KG1 (cell line): ENCODE measurements around the gene WFS1.

Source experiments
- DNase-seq: peaks from one replicate; lab custom pipeline; 2025; lab: John Stamatoyannopoulos, UW

The WFS1 gene

DNA sequence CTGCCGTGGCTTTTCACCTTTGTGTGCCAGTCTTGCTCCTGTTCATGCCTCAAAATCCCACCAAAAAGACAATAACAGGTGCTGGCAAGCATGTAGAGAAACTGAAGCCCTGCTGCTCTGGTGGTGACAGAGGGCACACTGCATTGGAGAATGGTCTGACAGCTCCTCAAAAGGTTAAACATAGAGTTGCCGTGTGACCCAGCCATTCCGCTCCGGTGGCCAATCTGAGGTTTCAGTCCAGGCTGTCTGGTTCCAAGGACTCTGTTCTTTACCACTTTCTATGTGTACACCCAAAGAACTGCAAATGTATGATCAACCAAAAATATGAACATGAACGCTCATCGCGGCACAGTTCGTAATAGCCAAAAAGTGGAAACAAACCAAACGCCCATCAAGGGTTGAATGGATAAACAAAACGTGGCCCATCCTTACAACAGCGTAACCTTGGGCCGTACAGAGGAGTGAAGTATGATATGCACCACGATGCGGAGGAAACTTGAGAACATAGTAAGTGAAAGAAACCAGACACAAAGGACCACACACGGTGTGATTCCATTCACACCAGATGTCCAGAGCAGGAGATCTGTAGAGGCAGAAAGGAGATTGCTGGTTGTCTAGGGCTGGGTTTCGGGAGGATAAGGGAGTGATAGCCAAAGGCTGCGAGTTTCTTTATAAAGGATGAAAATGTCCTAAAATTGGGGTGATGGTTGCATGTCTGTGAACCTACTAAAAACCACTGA is 33.6 kb upstream of the WFS1 start:
- DNase-seq, result no peak

DNA sequence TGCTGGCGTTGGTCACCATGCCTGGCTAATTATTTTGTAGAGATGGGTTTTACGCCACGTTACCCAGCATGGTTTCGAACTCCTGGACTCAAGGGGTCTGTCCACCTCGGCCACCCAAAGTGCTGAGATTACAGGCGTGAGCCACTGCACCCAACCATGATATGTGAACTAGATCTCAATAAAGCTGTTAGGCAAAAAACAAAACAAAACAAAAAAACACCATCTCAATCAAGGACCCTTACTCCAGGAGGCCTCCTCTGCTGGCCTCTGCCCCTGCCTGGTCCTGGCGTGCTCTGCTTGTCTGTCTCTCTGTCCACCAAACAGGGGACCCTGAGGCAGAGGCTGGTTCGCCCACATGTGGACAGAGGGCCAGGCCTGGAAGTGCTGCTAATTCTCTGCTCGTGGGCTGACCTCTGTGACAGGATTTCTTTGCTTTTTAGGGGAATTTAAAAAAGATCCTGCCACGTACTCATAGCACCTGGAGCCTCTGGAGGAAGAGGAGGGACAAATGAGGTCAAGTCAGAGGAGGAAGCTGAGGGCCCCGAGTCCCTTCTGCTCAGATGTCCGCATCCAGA is 32.7 kb upstream of the WFS1 start:
- no peak for DNase-seq

DNA sequence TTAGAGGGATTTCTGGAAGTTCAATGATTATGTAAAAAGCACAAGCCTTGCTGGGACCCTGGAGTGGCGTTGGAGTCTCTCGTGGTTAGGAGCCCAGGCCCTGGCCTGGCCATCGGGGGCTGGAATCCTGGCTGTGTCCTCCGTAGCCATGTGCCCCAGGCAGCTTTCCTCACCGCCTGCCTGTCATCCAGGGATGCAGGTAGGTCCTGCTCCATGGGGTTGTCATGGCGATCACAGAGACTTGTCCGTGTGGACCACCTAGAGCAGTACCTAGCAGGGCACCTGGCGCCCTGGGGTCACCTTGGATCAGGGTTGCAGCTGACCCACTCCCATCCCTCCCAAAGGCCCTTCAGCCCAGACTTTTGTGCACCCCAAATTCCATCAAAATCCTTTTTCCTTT is 30.2 kb upstream of the WFS1 start:
- no peak for DNase-seq

DNA sequence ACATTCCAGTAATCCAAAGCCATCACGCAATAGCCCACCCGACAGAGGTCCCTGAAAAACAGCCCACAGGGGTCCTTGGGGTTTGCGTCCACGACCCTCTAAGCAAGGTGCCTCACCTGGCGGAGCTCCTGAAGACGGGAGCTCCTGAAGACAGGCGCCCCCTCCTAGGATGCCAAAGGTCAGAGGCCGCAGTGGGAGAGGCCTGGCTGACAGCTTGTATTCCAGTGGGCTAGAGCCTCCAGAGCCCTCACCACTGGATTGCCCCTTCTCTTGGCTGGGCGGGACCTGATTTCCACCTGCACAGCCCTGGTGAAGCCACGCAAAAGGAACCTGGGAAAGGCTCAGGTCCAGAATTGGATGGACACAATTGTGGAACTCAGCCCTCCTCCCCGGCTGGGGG is 29.7 kb upstream of the WFS1 start:
- no peak for DNase-seq

- DNase-seq, result no peak
Observed at GRCh38 chr4:6241062-6241845, 28.4 kb upstream of the WFS1 start.

- no peak for DNase-seq
Observed at GRCh38 chr4:6242271-6243029, 27.2 kb upstream of the WFS1 start.

- DNase-seq, result no peak
Observed at GRCh38 chr4:6245246-6246169, 24.1 kb upstream of the WFS1 start.

- no peak for DNase-seq
Observed at GRCh38 chr4:6246170-6246634, 23.4 kb upstream of the WFS1 start.

DNA sequence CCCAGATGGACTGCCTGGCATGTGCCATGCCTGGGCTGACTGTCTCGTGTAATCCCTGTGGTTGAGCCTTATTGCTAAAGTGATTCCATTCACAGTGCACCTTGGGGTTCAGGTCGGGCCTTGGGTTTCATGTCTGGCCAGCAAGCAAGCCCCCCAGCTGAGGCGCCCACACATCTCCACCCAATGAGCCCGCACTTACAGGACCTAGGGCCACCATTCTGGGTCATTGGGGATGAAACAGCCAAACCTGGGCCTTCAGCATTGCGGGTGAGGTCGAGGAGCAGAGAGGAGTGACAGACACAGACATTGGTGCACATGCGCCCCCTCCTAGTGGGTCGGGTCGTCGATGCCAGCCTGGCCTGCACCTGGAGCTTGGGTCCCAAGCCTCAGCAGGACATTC is 21.3 kb upstream of the WFS1 start:
- DNase-seq, result no peak

- peak; percentile 45 for DNase-seq
Observed at GRCh38 chr4:6250235-6250983, 19.2 kb upstream of the WFS1 start.

GRCh38 chr4:6250984-6251295 is 18.7 kb upstream of the WFS1 start:
- DNase-seq, result no peak

- DNase-seq, result no peak
Observed at GRCh38 chr4:6251365-6251764, 18.3 kb upstream of the WFS1 start.

- no peak for DNase-seq
Observed at GRCh38 chr4:6252051-6252450, 17.6 kb upstream of the WFS1 start.

DNA sequence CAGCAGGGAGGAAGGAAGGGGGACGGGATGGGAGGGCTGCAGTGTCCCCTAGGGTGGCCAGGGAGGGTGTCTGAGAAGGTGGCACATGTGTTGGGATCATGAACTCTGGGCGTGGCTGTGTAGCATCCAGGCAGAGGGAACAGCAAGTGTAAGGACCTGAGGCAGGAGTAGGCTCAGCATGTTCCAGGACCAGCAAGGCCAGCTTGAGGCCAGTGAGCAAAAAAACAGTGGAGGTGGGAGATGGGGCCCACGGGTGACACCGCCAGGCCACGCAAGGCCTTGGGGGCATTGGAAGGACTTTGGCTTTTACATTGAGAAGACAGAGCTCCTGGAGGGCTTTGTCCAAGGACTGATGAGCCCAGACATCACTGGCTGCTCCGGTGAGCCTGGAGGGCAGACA is 16.5 kb upstream of the WFS1 start:
- DNase-seq, result no peak

GRCh38 chr4:6253961-6254360 is 15.7 kb upstream of the WFS1 start:
- no peak for DNase-seq

- no peak for DNase-seq
Observed at GRCh38 chr4:6256141-6256540, 13.5 kb upstream of the WFS1 start.

DNA sequence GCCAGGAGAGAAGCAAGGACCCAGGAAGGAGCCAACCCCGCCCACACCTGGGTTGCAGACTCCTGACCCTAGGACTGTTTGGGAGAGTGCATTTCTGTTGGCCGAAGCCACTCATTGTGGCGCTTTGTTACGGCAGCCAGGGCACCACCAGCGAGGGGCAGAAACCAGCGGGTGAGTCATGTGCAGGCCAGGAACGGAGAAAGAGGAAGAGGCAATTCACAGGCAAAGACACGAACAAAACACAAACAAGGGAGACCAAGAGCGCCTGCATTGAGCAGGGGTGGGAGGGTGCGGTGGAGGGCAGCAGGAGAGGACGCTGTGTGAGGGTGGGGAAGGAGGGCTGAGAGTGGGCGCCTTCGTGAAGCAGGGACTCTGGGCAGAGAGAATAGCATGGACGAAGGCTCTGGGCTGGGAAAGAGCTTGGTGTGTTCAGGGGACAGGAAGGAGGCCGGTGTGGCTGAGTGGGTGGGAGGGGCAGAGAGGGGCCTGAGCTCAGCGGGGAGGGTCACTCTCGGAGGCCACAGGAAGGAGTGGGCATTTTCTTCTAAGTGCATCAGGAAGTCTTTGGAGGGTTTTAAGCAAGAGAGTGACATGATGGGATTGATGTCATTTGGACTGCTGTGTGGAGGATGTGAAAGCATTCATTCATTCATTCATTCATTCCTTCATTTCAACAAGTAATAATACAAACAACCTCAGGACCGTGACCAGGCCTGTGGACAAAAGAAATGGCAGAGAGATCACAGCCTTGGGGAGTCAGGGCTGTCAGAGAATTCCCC is 12.2 kb upstream of the WFS1 start:
- DNase-seq, result no peak

- DNase-seq, result no peak
Observed at GRCh38 chr4:6258026-6258360, 11.7 kb upstream of the WFS1 start.

DNA sequence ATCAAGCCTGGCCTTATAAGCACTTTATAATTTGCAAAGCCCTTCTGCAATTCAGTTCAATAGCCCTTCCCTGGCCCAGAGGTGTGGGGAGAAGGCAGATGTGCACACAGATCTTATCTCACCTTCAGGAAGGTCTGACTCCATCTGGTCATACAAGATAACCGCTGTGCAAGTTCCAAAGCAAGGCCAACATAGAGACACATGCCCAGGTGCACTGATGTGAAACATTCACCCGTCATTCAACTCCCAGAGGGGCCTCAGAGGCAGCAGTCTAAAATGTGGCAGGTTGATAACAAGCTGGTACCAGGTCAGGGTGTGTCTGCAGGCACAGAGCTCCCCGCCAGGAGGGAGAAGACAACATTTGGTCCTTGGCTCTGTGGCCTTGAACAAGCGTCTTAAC is 10.9 kb upstream of the WFS1 start:
- DNase-seq, result no peak

DNA sequence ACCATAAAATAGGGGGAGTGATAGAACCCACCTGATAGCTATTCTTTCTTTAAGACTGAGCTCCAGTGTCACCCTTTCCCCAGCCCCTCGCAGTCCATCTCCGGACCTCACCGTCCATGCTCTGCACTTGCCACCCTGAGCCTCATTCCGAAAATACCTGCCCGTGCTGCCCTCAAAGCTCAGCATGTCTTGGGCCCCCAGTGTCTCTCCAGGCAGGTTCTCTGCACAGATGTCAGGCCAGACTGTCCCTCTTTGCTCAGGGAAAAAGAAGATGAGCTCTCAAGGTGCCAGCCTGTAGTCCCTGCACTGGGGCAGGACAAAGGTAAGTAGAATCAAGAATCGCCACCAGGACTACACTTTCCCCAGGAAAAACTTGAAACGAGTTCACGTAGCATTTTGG is 9.8 kb upstream of the WFS1 start:
- DNase-seq, result no peak
